Coronary artery (tissue), 2 donors: Measurements from ENCODE around the gene COL7A1.

ENCODE experiments used
- DNase-seq: peaks from one replicate; pipeline ENCODE4 v3.0.0-alpha.2; 2017; ENCODE audit warnings: low spot score
- H3K27ac ChIP-seq, 2 donors: fragments of 200-600 bp; sonication (generic); one replicate each; pipeline ENCODE4 v1.5.1; 2016 to 2019
- H3K4me3 ChIP-seq: fragments of 200-600 bp; sonication (generic); 2 replicates; pipeline ENCODE4 v1.5.1; 2016; ENCODE audit warnings: mild to moderate bottlenecking, moderate library complexity
- TF ChIP-seq, protein P1 (sequence below): fragments of 200-600 bp; sonication (generic); IDR thresholded peaks from one replicate; pipeline ENCODE4 v1.5.1; 2019; ENCODE audit warnings: antibody characterized with exemption

Gene COL7A1

DNA sequence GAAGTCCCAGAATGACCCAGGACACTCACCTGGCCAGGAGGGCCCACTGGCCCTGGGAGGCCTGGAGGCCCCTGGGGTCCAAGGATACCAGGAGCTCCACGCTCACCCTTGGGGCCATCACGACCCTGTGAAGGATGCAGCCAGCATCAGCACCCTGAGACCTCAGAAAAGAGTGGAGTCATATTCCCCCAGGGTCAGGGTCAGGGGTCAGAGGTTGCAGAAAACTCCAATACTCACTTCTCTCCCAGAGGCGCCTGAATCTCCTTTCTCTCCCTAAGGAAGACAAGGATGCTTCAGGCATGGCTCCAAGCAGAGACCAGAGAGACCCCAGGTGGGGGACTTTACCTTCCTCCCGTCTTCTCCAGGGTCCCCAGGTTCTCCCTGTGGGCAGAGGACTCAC lies 18.5 kb downstream of the COL7A1 start:
- no peak for DNase-seq
- H3K4me3 ChIP-seq: no peak overlapping the region
- H3K27ac ChIP-seq: no peak overlapping the region
- TF ChIP-seq, protein P1, sequence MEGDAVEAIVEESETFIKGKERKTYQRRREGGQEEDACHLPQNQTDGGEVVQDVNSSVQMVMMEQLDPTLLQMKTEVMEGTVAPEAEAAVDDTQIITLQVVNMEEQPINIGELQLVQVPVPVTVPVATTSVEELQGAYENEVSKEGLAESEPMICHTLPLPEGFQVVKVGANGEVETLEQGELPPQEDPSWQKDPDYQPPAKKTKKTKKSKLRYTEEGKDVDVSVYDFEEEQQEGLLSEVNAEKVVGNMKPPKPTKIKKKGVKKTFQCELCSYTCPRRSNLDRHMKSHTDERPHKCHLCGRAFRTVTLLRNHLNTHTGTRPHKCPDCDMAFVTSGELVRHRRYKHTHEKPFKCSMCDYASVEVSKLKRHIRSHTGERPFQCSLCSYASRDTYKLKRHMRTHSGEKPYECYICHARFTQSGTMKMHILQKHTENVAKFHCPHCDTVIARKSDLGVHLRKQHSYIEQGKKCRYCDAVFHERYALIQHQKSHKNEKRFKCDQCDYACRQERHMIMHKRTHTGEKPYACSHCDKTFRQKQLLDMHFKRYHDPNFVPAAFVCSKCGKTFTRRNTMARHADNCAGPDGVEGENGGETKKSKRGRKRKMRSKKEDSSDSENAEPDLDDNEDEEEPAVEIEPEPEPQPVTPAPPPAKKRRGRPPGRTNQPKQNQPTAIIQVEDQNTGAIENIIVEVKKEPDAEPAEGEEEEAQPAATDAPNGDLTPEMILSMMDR: no peak

DNA sequence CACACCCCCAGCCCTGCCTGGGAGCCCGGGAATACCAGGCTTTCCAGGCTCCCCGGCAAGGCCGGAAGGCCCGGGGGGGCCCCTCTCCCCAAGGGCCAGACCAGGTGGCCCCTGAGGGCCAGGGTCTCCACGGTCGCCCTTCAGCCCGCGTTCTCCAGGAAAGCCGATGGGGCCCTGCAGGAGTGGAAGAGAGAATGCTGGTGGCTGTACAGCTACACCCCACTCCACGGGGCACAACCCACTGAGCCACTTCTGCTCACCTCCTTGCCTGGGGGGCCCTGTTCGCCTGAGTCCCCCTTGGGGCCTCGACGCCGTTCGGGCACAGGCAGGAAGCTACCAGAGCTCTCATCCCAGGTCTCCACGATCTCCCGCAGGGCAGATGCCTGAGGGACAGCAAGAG lies 19.8 kb downstream of the COL7A1 start:
- DNase-seq: no peak
- H3K4me3 ChIP-seq: no peak overlapping the region
- no peak overlapping the region for H3K27ac ChIP-seq
- TF ChIP-seq, protein P1: no peak

DNA sequence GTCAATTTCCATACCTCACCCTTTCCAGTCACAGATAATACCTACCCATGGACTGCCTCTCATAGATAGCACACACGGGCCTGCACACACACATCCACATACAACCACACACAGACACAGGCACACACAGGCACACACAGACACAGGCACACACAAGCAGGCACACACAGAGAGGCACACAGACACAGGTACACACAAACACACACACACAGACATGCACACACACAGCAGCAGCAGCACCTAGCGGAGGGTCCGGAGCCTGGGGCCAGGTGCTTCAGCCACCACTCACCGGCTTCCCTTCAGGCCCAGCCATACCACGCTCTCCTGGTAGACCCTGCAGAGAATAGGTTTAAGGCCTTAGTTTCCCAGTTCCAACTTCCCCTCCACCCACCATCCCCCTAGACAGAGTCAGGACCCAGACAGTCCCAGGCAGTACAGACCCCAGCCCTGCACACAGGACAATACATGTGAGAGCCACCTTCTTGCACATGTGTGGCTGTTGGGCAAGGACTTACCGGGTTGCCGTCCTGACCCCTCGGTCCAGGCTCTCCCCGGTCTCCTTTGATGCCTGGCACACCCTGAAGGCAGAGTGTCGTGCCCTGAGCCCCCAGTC lies 21.1 kb downstream of the COL7A1 start:
- DNase-seq: no peak
- TF ChIP-seq, protein P1: no peak
- Histone ChIP-seq H3K4me3 (no peak overlapping the region), H3K27ac (no peak overlapping the region)

DNA sequence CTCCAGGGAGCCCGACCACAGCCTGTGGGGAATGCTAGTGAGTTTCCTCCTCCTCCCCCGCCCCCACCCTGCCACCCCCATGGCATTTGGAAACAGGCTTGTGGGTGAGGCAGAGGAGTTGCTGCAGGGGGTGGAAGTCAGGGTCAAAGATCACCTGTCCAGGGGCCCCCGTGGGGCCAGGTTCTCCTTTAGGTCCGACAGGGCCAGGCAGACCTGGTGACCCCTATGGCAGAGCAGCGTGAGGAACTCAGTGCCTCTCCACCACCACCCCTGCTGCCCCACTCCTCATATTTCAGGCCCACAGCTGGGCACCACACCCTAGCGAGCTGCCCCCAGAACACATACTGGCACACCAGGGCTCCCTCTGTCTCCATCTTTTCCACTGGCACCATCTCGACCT lies 22.6 kb downstream of the COL7A1 start:
- no peak overlapping the region for H3K27ac ChIP-seq
- DNase-seq: no peak
- H3K4me3 ChIP-seq: no peak overlapping the region
- TF ChIP-seq, protein P1: no peak

DNA sequence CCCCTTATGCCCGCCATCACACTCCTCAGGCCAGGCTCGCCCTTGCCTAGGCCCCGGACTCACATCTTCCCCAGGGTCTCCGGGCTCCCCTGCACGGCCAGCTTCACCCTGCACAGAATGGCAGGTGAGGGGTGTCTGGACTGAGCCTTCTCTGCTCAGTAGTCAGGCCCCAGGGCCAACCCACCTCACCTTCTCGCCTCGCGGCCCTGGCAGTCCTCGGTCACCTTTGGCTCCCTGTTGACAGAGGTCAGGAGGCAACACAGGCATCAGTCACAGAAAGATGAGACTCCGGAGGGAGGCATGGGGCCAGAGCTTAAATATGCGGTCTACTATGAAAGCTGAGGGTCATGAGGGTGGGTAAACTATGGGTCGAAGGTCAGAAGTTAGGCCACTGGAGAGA lies 23.2 kb downstream of the COL7A1 start:
- no peak overlapping the region for H3K27ac ChIP-seq
- no peak for DNase-seq
- H3K4me3 ChIP-seq: no peak overlapping the region
- TF ChIP-seq, protein P1: no peak

DNA sequence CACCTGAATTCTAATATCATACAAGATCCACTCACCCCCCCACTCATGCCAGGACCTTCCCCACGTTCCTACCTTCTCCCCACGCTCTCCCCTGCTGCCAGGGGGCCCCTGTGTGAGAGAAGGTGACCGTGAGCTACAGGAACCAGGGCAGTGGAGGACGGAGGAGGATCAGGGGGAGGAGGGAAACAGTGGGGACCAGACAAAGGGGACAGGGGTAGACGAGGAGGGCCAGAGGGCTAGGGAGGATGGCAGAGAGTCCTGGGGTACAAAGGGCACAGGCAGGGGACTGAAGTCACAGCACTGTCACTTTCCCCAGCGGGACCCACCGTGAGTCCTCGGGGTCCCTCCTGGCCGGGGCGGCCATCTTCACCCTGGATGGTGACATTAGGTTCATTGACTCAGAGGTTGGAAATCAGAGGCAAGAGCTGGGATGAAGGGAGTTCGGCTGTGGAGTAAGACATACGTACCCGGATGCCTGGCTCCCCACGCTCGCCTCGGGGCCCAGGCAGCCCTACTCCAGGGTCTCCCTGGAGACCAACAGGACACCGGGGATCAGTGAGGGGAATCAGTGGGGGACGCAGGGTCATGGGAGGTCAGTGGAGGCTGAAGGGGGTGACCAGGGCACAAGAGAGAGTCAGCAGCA lies 25.2 kb downstream of the COL7A1 start:
- no peak overlapping the region for H3K27ac ChIP-seq
- TF ChIP-seq, protein P1: no peak

DNA sequence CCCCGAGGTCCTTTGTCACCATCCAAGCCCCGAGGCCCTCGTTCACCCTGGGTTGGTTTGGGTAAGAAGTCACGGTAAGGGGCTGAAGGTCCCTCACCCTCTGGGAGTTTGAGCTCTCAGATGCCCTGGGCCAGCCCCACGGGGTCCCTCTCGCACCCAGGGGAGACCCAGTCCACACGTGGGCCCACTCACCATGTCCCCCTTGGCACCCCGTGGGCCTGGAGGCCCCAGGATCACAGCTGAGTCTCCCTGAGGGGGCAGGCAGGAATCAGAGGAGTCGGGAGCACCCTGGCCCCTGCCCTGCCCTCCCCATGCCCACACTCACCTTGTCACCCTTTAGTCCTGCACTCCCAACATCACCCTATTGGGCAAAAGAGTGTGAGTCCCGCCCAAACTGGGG lies 25.7 kb downstream of the COL7A1 start:
- no peak overlapping the region for H3K27ac ChIP-seq
- DNase-seq: no peak
- H3K4me3 ChIP-seq: no peak overlapping the region
- TF ChIP-seq, protein P1: no peak

More for the DNA sequence above, 25.2 kb downstream of the COL7A1 start:
- DNase-seq: no peak
- no peak overlapping the region for H3K4me3 ChIP-seq
